C4-2B (cell line): ENCODE results near the gene SNCAIP.

ENCODE experiments used
- H3K27ac ChIP-seq: fragments of 450-650 bp; 2 replicates; pipeline ENCODE4 v1.5.1; 2017
- CTCF ChIP-seq: fragments of 450-650 bp; conservative IDR thresholded peaks from 2 replicates; pipeline ENCODE4 v1.5.1; 2017; ENCODE audit warnings: mild to moderate bottlenecking
- ZFX ChIP-seq: fragments of 450-650 bp; IDR thresholded peaks from 2 replicates; pipeline ENCODE4 v1.6.1; 2017

SNCAIP gene

GRCh38 chr5:122465994-122466393, 154.0 kb downstream of the SNCAIP start:
- TF ChIP-seq CTCF (no peak), ZFX (no peak)
- H3K27ac ChIP-seq: no peak overlapping the region

GRCh38 chr5:122468351-122469116, 156.5 kb downstream of the SNCAIP start:
- H3K27ac ChIP-seq: no peak overlapping the region

GRCh38 chr5:122469384-122469919, 157.4 kb downstream of the SNCAIP start:
- no peak overlapping the region for H3K27ac ChIP-seq
- TF ChIP-seq ZFX (no peak), CTCF (no peak)

More at GRCh38 chr5:122468351-122469116, 156.5 kb downstream of the SNCAIP start:
- no peak for TF ChIP-seq ZFX
- peak; percentile 37 for TF ChIP-seq CTCF

- H3K27ac ChIP-seq: no peak overlapping the region
- TF ChIP-seq CTCF (no peak), ZFX (no peak)
These were observed 158.3 kb downstream of the SNCAIP start for GRCh38 chr5:122470365-122470764.

- TF ChIP-seq CTCF (no peak), ZFX (no peak)
- H3K27ac ChIP-seq: no peak overlapping the region
These were observed 159.2 kb downstream of the SNCAIP start for GRCh38 chr5:122471031-122471751.

GRCh38 chr5:122471752-122472061, 159.7 kb downstream of the SNCAIP start:
- TF ChIP-seq CTCF: no peak
- TF ChIP-seq ZFX: no peak
- no peak overlapping the region for H3K27ac ChIP-seq
